K562 (cell line): ENCODE measurements around the gene BNIP1.

Experiments used
- ELF1 ChIP-seq: fragments of 200-800 bp; sonication (Bioruptor generic); IDR thresholded peaks from 2 replicates; pipeline ENCODE4 v1.6.1; 2016; ENCODE audit warnings: missing genetic modification characterization, missing compliant biosample characterization
- FOXP1 ChIP-seq: sonication (generic); formaldehyde crosslinking; IDR thresholded peaks from 2 replicates; pipeline ENCODE4 v1.8.0; 2022; ENCODE audit warnings: mild to moderate bottlenecking, missing genetic modification reagents
- GABPB1 ChIP-seq: sonication (generic); formaldehyde crosslinking; IDR thresholded peaks from 2 replicates; pipeline ENCODE4 v1.8.0; 2022; ENCODE audit warnings: mild to moderate bottlenecking, missing genetic modification reagents
- GATAD2B ChIP-seq: fragments of 450-650 bp; IDR thresholded peaks from 2 replicates; pipeline ENCODE4 v1.6.1; 2017; ENCODE audit warnings: mild to moderate bottlenecking, borderline replicate concordance
- ILK ChIP-seq: fragments of 450-650 bp; IDR thresholded peaks from 2 replicates; pipeline ENCODE4 v1.6.1; 2016; ENCODE audit warnings: missing genetic modification characterization, low read depth, mild to moderate bottlenecking, missing compliant biosample characterization, moderate library complexity, borderline replicate concordance
- KLF6 ChIP-seq: fragments of 250-450 bp; sonication (Bioruptor Pico); IDR thresholded peaks from 2 replicates; pipeline ENCODE4 v1.4.0; 2020; ENCODE audit warnings: mild to moderate bottlenecking, moderate library complexity, borderline replicate concordance
- POLR2A ChIP-seq: fragments of 450-650 bp; conservative IDR thresholded peaks from 2 replicates; pipeline ENCODE4 v1.6.1; 2016
- SMAD1 ChIP-seq: fragments of 150-350 bp; IDR thresholded peaks from 2 replicates; pipeline ENCODE4 v1.6.1; 2014; ENCODE audit warnings: low read length, low read depth; ENCODE audit not compliant: partially characterized antibody
- TCF3 ChIP-seq: sonication (generic); formaldehyde crosslinking; IDR thresholded peaks from 2 replicates; pipeline ENCODE4 v1.4.0; 2020; ENCODE audit warnings: mild to moderate bottlenecking, missing genetic modification reagents
- ZNF140 ChIP-seq: fragments of 250-450 bp; sonication (Bioruptor Pico); IDR thresholded peaks from 2 replicates; pipeline ENCODE4 v1.8.0; 2021; ENCODE audit warnings: moderate library complexity, mild to moderate bottlenecking, inconsistent platforms
- ZZZ3 ChIP-seq: fragments of 450-650 bp; IDR thresholded peaks from 2 replicates; pipeline ENCODE4 v1.6.1; 2016; ENCODE audit warnings: antibody characterized with exemption, mild to moderate bottlenecking, moderate library complexity
- TF ChIP-seq, protein P1 (sequence below), 2 experiments: IDR thresholded peaks in 1 of 2; conservative IDR thresholded peaks in 1 of 2; 2 replicates each; pipeline ENCODE4 v1.6.1; 2016; ENCODE audit warnings: low read depth in 2 of 2, mild to moderate bottlenecking in 1 of 2, missing compliant biosample characterization in 1 of 2, missing genetic modification characterization in 1 of 2, moderate library complexity in 1 of 2
- TF ChIP-seq, protein P2 (sequence below), 3 experiments: IDR thresholded peaks in 2 of 3; conservative IDR thresholded peaks in 1 of 3; 2 replicates each; pipeline ENCODE4 v1.5.1; 2011 to 2012; ENCODE audit warnings: low read length in 3 of 3, mild to moderate bottlenecking in 3 of 3, control low read depth in 2 of 3, improper control_type of control experiment in 1 of 3, inconsistent platforms in 1 of 3, low read depth in 1 of 3, mixed read lengths in 1 of 3, moderate library complexity in 1 of 3; ENCODE audit not compliant: insufficient read depth in 2 of 3

DNA sequence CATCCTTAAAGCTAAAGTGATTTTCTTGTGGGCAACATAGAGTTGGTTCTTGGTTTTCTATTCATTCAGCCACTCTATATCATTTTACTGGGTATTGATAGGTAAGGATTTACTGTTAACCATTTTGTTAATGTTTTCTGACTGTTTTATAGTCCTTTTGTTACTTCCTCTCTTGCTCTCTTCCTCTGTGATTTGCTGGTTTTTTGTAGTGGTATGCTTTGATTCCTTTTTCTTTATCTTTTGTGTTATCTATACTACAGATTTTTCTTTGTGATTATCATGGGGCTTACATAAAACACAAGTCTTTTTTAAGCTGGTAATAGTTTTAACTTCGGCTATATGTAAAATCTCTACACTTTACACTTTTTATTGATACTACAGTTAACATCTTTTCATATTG, 44.9 kb upstream of the BNIP1 start:
- TF ChIP-seq, protein P1, sequence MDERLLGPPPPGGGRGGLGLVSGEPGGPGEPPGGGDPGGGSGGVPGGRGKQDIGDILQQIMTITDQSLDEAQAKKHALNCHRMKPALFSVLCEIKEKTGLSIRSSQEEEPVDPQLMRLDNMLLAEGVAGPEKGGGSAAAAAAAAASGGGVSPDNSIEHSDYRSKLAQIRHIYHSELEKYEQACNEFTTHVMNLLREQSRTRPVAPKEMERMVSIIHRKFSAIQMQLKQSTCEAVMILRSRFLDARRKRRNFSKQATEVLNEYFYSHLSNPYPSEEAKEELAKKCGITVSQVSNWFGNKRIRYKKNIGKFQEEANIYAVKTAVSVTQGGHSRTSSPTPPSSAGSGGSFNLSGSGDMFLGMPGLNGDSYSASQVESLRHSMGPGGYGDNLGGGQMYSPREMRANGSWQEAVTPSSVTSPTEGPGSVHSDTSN (CRISPR knock-in tag; IDR thresholded peaks at IDR 0.05; ENCODE audit: low read depth) = no peak
- TF ChIP-seq, protein P1 (tag; conservative IDR thresholded peaks at IDR 0.05; ENCODE audit: low read depth) = no peak
- TF ChIP-seq, protein P2, sequence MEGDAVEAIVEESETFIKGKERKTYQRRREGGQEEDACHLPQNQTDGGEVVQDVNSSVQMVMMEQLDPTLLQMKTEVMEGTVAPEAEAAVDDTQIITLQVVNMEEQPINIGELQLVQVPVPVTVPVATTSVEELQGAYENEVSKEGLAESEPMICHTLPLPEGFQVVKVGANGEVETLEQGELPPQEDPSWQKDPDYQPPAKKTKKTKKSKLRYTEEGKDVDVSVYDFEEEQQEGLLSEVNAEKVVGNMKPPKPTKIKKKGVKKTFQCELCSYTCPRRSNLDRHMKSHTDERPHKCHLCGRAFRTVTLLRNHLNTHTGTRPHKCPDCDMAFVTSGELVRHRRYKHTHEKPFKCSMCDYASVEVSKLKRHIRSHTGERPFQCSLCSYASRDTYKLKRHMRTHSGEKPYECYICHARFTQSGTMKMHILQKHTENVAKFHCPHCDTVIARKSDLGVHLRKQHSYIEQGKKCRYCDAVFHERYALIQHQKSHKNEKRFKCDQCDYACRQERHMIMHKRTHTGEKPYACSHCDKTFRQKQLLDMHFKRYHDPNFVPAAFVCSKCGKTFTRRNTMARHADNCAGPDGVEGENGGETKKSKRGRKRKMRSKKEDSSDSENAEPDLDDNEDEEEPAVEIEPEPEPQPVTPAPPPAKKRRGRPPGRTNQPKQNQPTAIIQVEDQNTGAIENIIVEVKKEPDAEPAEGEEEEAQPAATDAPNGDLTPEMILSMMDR (IDR thresholded peaks at IDR 0.05 in 2 of 3, conservative IDR thresholded peaks at IDR 0.05 in 1 of 3; ENCODE audit: insufficient read depth in 2 of 3, low read depth in 1 of 3, low read length in 3 of 3) = no peak
- TF ChIP-seq ELF1 (tag) (no peak), ILK (no peak), GATAD2B (no peak), FOXP1 (no peak), ZNF140 (no peak), POLR2A (no peak), ZZZ3 (no peak), SMAD1 (no peak), TCF3 (no peak), KLF6 (CRISPR knock-in tag) (no peak), GABPB1 (CRISPR knock-in tag) (no peak)
